Keratinocyte (primary cell): ENCODE measurements around the gene ATG9B. TPM values are rescaled to one million over a fixed set of nuclear protein-coding genes. Genes with fewer than 3 reads are reported as not detected.

ENCODE experiments used
- DNase-seq: peaks from one replicate; pipeline ENCODE4 v3.0.0-alpha.2; 2011; ENCODE audit warnings: low read depth, missing footprints, low spot score
- FAIRE-seq: peaks from 2 replicates; lab custom pipeline; 2011; peaks lifted over from hg19 to GRCh38; lab: Jason Lieb, UNC
- H2AFZ ChIP-seq: 2 replicates; pipeline ENCODE4 v1.6.0; 2012; ENCODE audit warnings: low read length, control low read depth, inconsistent platforms; ENCODE audit not compliant: control insufficient read depth
- H3K27ac ChIP-seq: 2 replicates; pipeline ENCODE4 v1.5.1; 2011; ENCODE audit warnings: low read length; ENCODE audit not compliant: control insufficient read depth, insufficient read depth
- H3K27me3 ChIP-seq: 3 replicates; pipeline ENCODE4 v1.6.0; 2011; ENCODE audit warnings: low read length; ENCODE audit not compliant: control insufficient read depth, insufficient read depth; ENCODE audit errors: extremely low read depth
- H3K36me3 ChIP-seq, 2 experiments: 2 replicates in 1 of 2; 3 replicates in 1 of 2; pipeline ENCODE4 v1.5.1; 2011; ENCODE audit warnings: low read length in 2 of 2, mild to moderate bottlenecking in 1 of 2; ENCODE audit not compliant: control insufficient read depth in 2 of 2, insufficient read depth in 2 of 2; ENCODE audit errors: extremely low read depth in 1 of 2
- H3K4me1 ChIP-seq: 3 replicates; pipeline ENCODE4 v1.5.1; 2011; ENCODE audit warnings: low read length; ENCODE audit not compliant: control insufficient read depth, insufficient read depth; ENCODE audit errors: extremely low read depth
- H3K4me2 ChIP-seq: 3 replicates; pipeline ENCODE4 v1.6.0; 2011; ENCODE audit warnings: low read depth, low read length; ENCODE audit not compliant: control insufficient read depth, insufficient read depth; ENCODE audit errors: extremely low read depth
- H3K4me3 ChIP-seq, 3 experiments: fragments of 200-600 bp in 1 of 3; sonication (generic) in 1 of 3; 2 replicates in 2 of 3; 3 replicates in 1 of 3; pipeline ENCODE4 v1.5.1; 2011 to 2016; ENCODE audit warnings: low read length in 3 of 3, mild to moderate bottlenecking in 3 of 3, control low read depth in 2 of 3, inconsistent platforms in 1 of 3, low read depth in 1 of 3, mixed read lengths in 1 of 3, mixed run types in 1 of 3, moderate library complexity in 1 of 3; ENCODE audit not compliant: control insufficient read depth in 2 of 3, insufficient read depth in 2 of 3; ENCODE audit errors: extremely low read depth in 1 of 3
- H3K79me2 ChIP-seq: 2 replicates; pipeline ENCODE4 v1.6.0; 2012; ENCODE audit warnings: low read length; ENCODE audit not compliant: control insufficient read depth, insufficient read depth
- H3K9ac ChIP-seq: 3 replicates; pipeline ENCODE4 v1.6.0; 2011; ENCODE audit warnings: low read length; ENCODE audit not compliant: control insufficient read depth, insufficient read depth; ENCODE audit errors: extremely low read depth
- H3K9me1 ChIP-seq: 3 replicates; pipeline ENCODE4 v1.6.0; 2011; ENCODE audit warnings: low read length; ENCODE audit not compliant: control insufficient read depth, insufficient read depth; ENCODE audit errors: extremely low read depth
- H3K9me3 ChIP-seq: 2 replicates; pipeline ENCODE4 v1.5.1; 2012; ENCODE audit warnings: low read depth, low read length; ENCODE audit not compliant: control insufficient read depth
- H4K20me1 ChIP-seq: 3 replicates; pipeline ENCODE4 v1.6.0; 2011; ENCODE audit warnings: low read length; ENCODE audit not compliant: control insufficient read depth, insufficient read depth; ENCODE audit errors: extremely low read depth
- EZH2 ChIP-seq: IDR thresholded peaks from one replicate; pipeline ENCODE4 v1.6.1; 2012; ENCODE audit warnings: inconsistent platforms, mild to moderate bottlenecking, low read length, moderate library complexity
- dilution Hi-C: fragments of 300-500 bp; cut with MboI; formaldehyde crosslinking; loops from one replicate; pipeline ENCODE4 v1.7.0; 2020; ENCODE audit warnings: low sequenced_read_pairs; ENCODE audit not compliant: extremely low pct_ligation_motif_present
- polyA plus RNA-seq, 5 experiments: library from polyadenylated mRNA; depleted of rRNA in 3 of 5; stranded (reverse) in 3 of 5; stranded (forward) in 1 of 5; unstranded in 1 of 5; fragments of >200 nt; gene quantifications; 1 replicate in 1 of 5; 2 replicates in 3 of 5; 3 replicates in 1 of 5; pipeline versions ENCODE4 v1.2.1 to v1.2.3, GENCODE V29; 2011 to 2012; ENCODE audit warnings: missing spikeins in 2 of 5, low read depth in 1 of 5, low replicate concordance in 1 of 5
- TF ChIP-seq, protein P1 (sequence below), 3 experiments: IDR thresholded peaks in 1 of 3; conservative IDR thresholded peaks in 1 of 3; optimal IDR thresholded peaks in 1 of 3; 2 replicates in 2 of 3; 3 replicates in 1 of 3; pipeline versions ENCODE3 to v1.5.1; 2011; ENCODE audit warnings: low read length in 3 of 3, mild to moderate bottlenecking in 3 of 3, moderate library complexity in 2 of 3, control low read depth in 1 of 3, inconsistent platforms in 1 of 3; ENCODE audit not compliant: insufficient read depth in 2 of 3; ENCODE audit errors: extremely low read depth in 1 of 3

Gene ATG9B
- polyA plus RNA-seq, 1 donor (not counting 4 experiments of a cell fraction or from before 2014, with no cell fraction given), result 0.12 TPM

GRCh38 chr7:150993511-150993910 is 30.8 kb downstream of the ATG9B start:
- H3K9me1 ChIP-seq, result no peaks in the 10 kb centered on the region
- no peak for FAIRE-seq

GRCh38 chr7:150992833-150993302 is 31.4 kb downstream of the ATG9B start:
- H3K27ac ChIP-seq, result no peak overlapping the region
- H3K4me2 ChIP-seq, result no peak overlapping the region
- H3K4me3 ChIP-seq, result no peak overlapping the region
- no peaks in the 10 kb centered on the region for H3K27me3 ChIP-seq
- H3K4me1 ChIP-seq, result no peaks in the 10 kb centered on the region
- DNase-seq (no peak), FAIRE-seq (no peak)
- H3K9me1 ChIP-seq, result no peaks in the 10 kb centered on the region
- peaks cover 12% of the 10 kb centered on the region for H3K9me3 ChIP-seq
- TF ChIP-seq, protein P1, sequence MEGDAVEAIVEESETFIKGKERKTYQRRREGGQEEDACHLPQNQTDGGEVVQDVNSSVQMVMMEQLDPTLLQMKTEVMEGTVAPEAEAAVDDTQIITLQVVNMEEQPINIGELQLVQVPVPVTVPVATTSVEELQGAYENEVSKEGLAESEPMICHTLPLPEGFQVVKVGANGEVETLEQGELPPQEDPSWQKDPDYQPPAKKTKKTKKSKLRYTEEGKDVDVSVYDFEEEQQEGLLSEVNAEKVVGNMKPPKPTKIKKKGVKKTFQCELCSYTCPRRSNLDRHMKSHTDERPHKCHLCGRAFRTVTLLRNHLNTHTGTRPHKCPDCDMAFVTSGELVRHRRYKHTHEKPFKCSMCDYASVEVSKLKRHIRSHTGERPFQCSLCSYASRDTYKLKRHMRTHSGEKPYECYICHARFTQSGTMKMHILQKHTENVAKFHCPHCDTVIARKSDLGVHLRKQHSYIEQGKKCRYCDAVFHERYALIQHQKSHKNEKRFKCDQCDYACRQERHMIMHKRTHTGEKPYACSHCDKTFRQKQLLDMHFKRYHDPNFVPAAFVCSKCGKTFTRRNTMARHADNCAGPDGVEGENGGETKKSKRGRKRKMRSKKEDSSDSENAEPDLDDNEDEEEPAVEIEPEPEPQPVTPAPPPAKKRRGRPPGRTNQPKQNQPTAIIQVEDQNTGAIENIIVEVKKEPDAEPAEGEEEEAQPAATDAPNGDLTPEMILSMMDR (optimal IDR thresholded peaks at IDR 0.05 in 1 of 3, IDR thresholded peaks at IDR 0.05 in 1 of 3, conservative IDR thresholded peaks at IDR 0.05 in 1 of 3; ENCODE audit: extremely low read depth in 1 of 3, insufficient read depth in 2 of 3, low read length in 3 of 3), result no peak
- no peak for TF ChIP-seq EZH2
- dilution Hi-C loops, result no loop called here
- no peak overlapping the region for H3K9ac ChIP-seq
- no peaks in the 10 kb centered on the region for H3K36me3 ChIP-seq
- no peak overlapping the region for H2AFZ ChIP-seq
- no peaks in the 10 kb centered on the region for H3K79me2 ChIP-seq
- H4K20me1 ChIP-seq, result no peaks in the 10 kb centered on the region

More at GRCh38 chr7:150993511-150993910, 30.8 kb downstream of the ATG9B start:
- Histone ChIP-seq H3K27me3 (no peaks in the 10 kb centered on the region), H3K79me2 (no peaks in the 10 kb centered on the region), H2AFZ (no peak overlapping the region), H3K9ac (no peak overlapping the region), H3K4me1 (no peaks in the 10 kb centered on the region), H3K4me3 (no peak overlapping the region), H3K27ac (no peak overlapping the region), H3K9me3 (peaks cover 12% of the 10 kb centered on the region), H4K20me1 (no peaks in the 10 kb centered on the region), H3K4me2 (no peak overlapping the region), H3K36me3 (no peaks in the 10 kb centered on the region)
- no peak for DNase-seq
- no peak for TF ChIP-seq EZH2
- TF ChIP-seq, protein P1 (optimal IDR thresholded peaks at IDR 0.05 in 1 of 3, IDR thresholded peaks at IDR 0.05 in 1 of 3, conservative IDR thresholded peaks at IDR 0.05 in 1 of 3; ENCODE audit: extremely low read depth in 1 of 3, insufficient read depth in 2 of 3, low read length in 3 of 3), result no peak
- dilution Hi-C loops, result no loop called here
